Thyroid gland (tissue), 4 donors: ENCODE measurements around the gene RNF213. TPM values are rescaled to one million over a fixed set of nuclear protein-coding genes. Genes with fewer than 3 reads are reported as not detected.

ENCODE experiments used
- DNase-seq, 2 donors: peaks; one replicate each; pipeline ENCODE4 v3.0.0-alpha.2; 2019
- H3K27ac ChIP-seq, 3 donors: fragments of 200-600 bp; sonication (generic); 1 replicate in 2 of 3; 2 replicates in 1 of 3; pipeline ENCODE4 v1.5.1; 2016 to 2019; ENCODE audit warnings: mild to moderate bottlenecking in 1 of 3, moderate library complexity in 1 of 3
- H3K27me3 ChIP-seq: fragments of 200-600 bp; sonication (generic); one replicate; pipeline ENCODE4 v1.5.1; 2019
- H3K36me3 ChIP-seq, 2 donors: fragments of 200-600 bp; sonication (generic); one replicate each; pipeline ENCODE4 v1.5.1; 2016 to 2019
- H3K4me1 ChIP-seq, 2 donors: fragments of 200-600 bp; sonication (generic); one replicate each; pipeline ENCODE4 v1.5.1; 2017 to 2019
- H3K4me3 ChIP-seq, 3 donors: fragments of 200-600 bp; sonication (generic); replicated peaks in 1 of 3; 1 replicate in 2 of 3; 2 replicates in 1 of 3; pipeline ENCODE4 v1.5.1; 2016; ENCODE audit warnings: mild to moderate bottlenecking in 1 of 3
- H3K9me3 ChIP-seq: fragments of 200-600 bp; sonication (generic); one replicate; pipeline ENCODE4 v1.5.1; 2017
- CTCF ChIP-seq, 6 experiments: fragments of 200-600 bp in 3 of 6; fragments of 450-650 bp in 3 of 6; sonication (generic) in 3 of 6; IDR thresholded peaks; one replicate each; pipeline ENCODE4 v1.5.1; 2016 to 2019; ENCODE audit warnings: antibody characterized with exemption in 6 of 6, mild to moderate bottlenecking in 2 of 6, inconsistent platforms in 1 of 6, moderate library complexity in 1 of 6
- POLR2A ChIP-seq, 2 donors: fragments of 450-650 bp; IDR thresholded peaks; one replicate each; pipeline ENCODE4 v1.6.1; 2017; ENCODE audit warnings: antibody characterized with exemption in 2 of 2, mild to moderate bottlenecking in 2 of 2, moderate library complexity in 1 of 2
- WGBS, 2 donors: methylation state at CpG; one replicate each; pipeline ENCODE4 v1.1.5; 2017; 5-methylcytosine and 5-hydroxymethylcytosine counted together
- intact Hi-C: fragments of 100-400 bp; cut with DNase I; formaldehyde crosslinking; loops from one replicate; pipeline ENCODE4 v1.15.1; 2023
- total RNA-seq, 4 donors: library from RNA; depleted of rRNA; stranded (reverse); fragments of >200 nt; gene quantifications; one replicate each; pipeline ENCODE4 v1.2.3, GENCODE V29; 2016

RNF213 gene
- total RNA-seq, 4 donors from 2014 or later, result 107 to 245 (median 187) TPM

DNA sequence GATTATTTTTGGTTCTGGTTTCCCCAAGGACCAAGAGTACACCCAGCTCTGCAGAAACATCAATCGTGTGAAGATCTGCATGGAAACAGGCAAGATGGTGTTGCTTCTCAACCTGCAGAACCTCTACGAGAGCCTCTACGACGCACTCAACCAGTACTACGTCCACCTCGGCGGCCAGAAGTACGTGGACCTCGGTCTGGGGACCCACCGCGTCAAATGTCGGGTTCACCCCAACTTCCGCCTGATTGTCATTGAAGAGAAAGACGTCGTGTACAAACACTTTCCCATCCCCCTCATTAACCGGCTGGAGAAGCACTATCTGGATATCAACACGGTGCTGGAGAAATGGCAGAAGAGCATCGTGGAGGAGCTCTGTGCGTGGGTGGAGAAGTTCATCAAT, 86.9 kb downstream of the RNF213 start:
- no peak overlapping the region for H3K4me3 ChIP-seq
- DNase-seq, result no peak
- no peaks in the 10 kb centered on the region for H3K9me3 ChIP-seq
- 97% methylated on average over 19 of the region's 19 CpGs for WGBS, 2 donors
- intact Hi-C loops, result no loop called here
- no peaks in the 10 kb centered on the region for H3K27me3 ChIP-seq
- no peaks in the 10 kb centered on the region for H3K4me1 ChIP-seq
- TF ChIP-seq CTCF (IDR thresholded peaks at IDR 0.05), result no peak
- TF ChIP-seq POLR2A (IDR thresholded peaks at IDR 0.05), result no peak
- peaks cover 93 to 99% of the 10 kb centered on the region in 2 donors for H3K36me3 ChIP-seq
- no peak overlapping the region for H3K27ac ChIP-seq

- peaks cover 94 to 100% of the 10 kb centered on the region in 2 donors for H3K36me3 ChIP-seq
- 95 to 96% methylated on average over 24 of the region's 24 CpGs for WGBS, 2 donors
- H3K9me3 ChIP-seq, result no peaks in the 10 kb centered on the region
- H3K4me1 ChIP-seq, result no peaks in the 10 kb centered on the region
- H3K4me3 ChIP-seq, result no peak overlapping the region
- DNase-seq, result no peak
- intact Hi-C loops, result no loop called here
- no peak overlapping the region for H3K27ac ChIP-seq
- no peak for TF ChIP-seq POLR2A (IDR thresholded peaks at IDR 0.05)
- no peaks in the 10 kb centered on the region for H3K27me3 ChIP-seq
Observed at GRCh38 chr17:80347948-80348351, 87.3 kb downstream of the RNF213 start.

DNA sequence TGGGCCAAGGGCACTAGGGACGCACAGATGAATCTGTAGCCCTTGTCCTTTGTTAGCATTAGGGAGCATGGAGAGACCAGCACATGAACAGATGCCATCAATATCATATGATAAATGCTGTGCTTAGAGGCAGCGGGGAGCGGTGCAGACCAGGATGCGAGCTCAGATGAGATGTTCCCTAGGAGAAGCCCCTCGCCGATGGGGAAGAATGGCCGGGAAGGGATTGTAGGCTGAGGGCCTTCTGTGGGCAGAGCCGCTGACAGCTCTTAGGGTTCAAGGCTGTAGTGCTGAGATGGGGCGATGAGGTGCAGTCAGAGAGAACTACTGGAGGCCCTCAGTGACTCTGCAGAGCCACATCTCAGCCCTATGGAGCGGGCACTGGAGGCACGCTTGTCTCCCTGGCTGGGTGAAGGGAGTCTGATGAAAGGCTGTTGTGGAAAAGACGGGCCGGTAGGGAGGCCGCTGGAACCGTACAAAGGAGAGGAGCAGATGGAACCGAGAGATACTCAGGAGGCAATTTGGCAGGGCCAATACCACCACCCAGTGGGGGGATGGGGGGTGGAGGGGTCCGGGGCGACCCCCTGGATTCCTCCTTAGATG, 88.0 kb downstream of the RNF213 start:
- Histone ChIP-seq H3K36me3 (peaks cover 94 to 100% of the 10 kb centered on the region in 2 donors), H3K9me3 (no peaks in the 10 kb centered on the region), H3K4me3 (no peak overlapping the region), H3K27me3 (no peaks in the 10 kb centered on the region), H3K27ac (no peak overlapping the region), H3K4me1 (no peaks in the 10 kb centered on the region)
- WGBS, 2 donors, result 95 to 97% methylated on average over 17 to 18 of the region's 18 CpGs
- no peak for DNase-seq
- no peak for TF ChIP-seq POLR2A (IDR thresholded peaks at IDR 0.05)
- TF ChIP-seq CTCF (IDR thresholded peaks at IDR 0.05), result no peak
- intact Hi-C loops, result no loop called here

DNA sequence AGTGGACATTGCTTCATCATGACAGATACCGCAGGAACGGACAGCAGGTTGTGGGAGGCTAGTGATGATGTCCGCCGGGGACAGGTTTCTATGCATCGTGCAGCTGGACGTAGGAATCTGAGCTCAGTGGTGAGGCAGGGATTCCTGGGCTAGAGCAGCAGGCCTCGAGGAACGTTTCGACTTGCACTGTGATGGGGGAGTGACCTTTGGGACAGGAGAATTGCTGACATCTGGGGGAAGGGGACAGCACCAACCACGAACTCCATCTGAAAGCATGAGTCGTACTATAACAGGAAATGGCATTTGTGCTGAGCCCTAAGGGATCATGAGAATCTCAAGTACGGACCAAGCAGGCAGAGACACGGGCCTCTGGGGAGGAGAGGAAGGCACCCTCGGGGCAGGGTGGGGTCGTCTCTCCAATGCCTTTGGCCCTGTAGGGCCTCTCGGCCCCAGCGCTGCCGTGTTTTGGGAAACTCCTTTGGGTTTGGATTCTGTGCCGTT, 88.5 kb downstream of the RNF213 start:
- Histone ChIP-seq H3K4me1 (no peaks in the 10 kb centered on the region), H3K4me3 (no peak overlapping the region), H3K9me3 (no peaks in the 10 kb centered on the region), H3K27ac (no peak overlapping the region), H3K36me3 (peaks cover 95 to 100% of the 10 kb centered on the region in 2 donors), H3K27me3 (no peaks in the 10 kb centered on the region)
- 83 to 86% methylated on average over 17 to 19 of the region's 19 CpGs for WGBS, 2 donors
- no peak for TF ChIP-seq CTCF (IDR thresholded peaks at IDR 0.05)
- no peak for TF ChIP-seq POLR2A (IDR thresholded peaks at IDR 0.05)
- intact Hi-C loops, result no loop called here
- no peak for DNase-seq

GRCh38 chr17:80349751-80350150, 89.1 kb downstream of the RNF213 start:
- intact Hi-C loops, result no loop called here
- WGBS, 2 donors, result 93 to 94% methylated on average over 18 of the region's 18 CpGs
- H3K36me3 ChIP-seq, result peaks cover 96 to 100% of the 10 kb centered on the region in 2 donors

More at GRCh38 chr17:80349751-80350150, 89.1 kb downstream of the RNF213 start:
- Histone ChIP-seq H3K27ac (no peak overlapping the region), H3K27me3 (no peaks in the 10 kb centered on the region), H3K9me3 (no peaks in the 10 kb centered on the region), H3K4me3 (no peak overlapping the region), H3K4me1 (no peaks in the 10 kb centered on the region)
- DNase-seq, result no peak
- TF ChIP-seq CTCF (IDR thresholded peaks at IDR 0.05), result no peak
- no peak for TF ChIP-seq POLR2A (IDR thresholded peaks at IDR 0.05)
